GDM1 (cell line): ENCODE results near the gene TOM1L2.

Experiments
- DNase-seq: peaks from one replicate; lab custom pipeline; 2025; lab: John Stamatoyannopoulos, UW

The TOM1L2 gene

DNA sequence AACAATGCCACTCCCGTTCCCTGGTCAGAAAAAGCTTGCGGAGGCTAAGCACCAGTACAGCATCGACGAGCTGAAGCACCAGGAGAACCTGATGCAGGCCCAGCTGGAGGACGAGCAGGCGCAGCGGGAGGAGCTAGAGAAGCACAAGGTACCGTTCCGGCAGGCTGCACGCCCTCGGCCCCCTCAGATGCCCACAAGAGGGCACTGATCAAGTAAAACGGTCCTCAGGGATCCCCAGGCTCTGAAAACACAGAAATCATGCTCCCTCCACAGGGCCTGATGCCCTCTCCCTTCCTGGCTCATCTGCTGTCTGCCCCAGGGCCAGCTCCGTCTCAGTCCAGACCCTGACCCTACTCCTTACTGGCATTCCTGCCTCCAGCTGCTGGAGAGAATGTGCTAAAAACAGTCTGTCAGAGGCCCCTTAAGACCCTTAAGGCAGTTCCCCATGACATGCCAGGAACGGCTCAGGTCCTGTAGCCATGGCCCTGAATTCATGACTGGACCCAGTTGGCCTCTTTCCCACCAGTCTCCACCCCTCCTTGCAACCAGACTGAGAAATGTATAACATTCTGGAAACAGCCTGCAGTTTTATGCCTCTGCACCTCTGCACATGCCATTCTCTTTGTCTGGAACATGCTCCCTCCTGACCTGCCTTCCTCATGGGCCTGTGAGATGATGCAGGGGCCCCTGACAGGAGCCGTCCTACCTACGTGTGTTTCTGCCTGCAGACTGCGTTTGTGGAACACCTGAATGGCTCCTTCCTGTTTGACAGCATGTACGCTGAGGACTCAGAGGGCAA is 22.3 kb upstream of the TOM1L2 start:
- no peak for DNase-seq

GRCh38 chr17:17993852-17994251 is 21.7 kb upstream of the TOM1L2 start:
- DNase-seq, result no peak

DNA sequence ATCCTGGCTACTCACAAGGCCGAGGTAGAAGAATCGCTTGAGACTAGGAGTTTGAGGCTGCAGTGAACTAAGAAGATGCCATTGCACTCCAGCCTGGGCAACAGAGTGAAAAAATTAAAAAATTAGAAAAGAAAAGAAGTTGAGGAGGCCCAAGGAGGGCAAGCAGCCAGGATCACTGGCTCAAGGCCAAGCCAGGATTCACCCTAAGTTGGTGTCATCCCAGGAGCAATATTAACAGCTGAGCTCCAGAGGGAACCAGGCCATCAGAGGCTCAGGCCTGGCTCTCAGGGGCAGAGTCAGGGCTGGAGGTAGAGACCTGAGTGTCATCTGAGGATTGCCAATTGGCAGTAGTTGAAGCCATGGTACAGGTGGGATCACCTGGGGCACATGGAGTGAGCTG is 21.2 kb upstream of the TOM1L2 start:
- no peak for DNase-seq

GRCh38 chr17:17990282-17990681 is 18.1 kb upstream of the TOM1L2 start:
- no peak for DNase-seq

GRCh38 chr17:17989618-17990017 is 17.4 kb upstream of the TOM1L2 start:
- DNase-seq, result no peak

- DNase-seq, result no peak
These were observed 16.9 kb upstream of the TOM1L2 start for GRCh38 chr17:17989081-17989480.

- DNase-seq, result no peak
These were observed 16.3 kb upstream of the TOM1L2 start for GRCh38 chr17:17988427-17988945.

GRCh38 chr17:17987901-17988300 is 15.7 kb upstream of the TOM1L2 start:
- no peak for DNase-seq

- no peak for DNase-seq
These were observed 15.1 kb upstream of the TOM1L2 start for GRCh38 chr17:17987187-17987896.

DNA sequence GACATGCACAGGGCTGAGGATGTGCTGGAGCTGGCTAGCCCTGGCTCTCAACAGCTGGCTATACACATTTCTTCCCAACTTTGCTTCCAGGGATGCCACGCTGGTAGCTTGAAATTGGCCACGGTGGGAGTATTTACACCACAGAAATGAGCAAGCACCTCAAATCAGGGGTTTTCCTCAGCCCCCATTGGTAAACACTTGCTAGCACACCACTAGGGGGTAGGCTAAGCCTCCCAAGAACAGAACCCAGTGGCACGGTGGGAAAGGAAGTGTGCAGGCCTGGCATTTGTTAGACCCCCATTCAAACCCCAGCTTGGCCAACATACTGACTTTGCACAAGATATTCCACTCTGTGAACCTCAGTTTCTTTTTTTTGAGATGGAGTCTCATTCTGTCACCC is 13.4 kb upstream of the TOM1L2 start:
- no peak for DNase-seq

GRCh38 chr17:17985153-17985552 is 13.0 kb upstream of the TOM1L2 start:
- DNase-seq, result no peak

DNA sequence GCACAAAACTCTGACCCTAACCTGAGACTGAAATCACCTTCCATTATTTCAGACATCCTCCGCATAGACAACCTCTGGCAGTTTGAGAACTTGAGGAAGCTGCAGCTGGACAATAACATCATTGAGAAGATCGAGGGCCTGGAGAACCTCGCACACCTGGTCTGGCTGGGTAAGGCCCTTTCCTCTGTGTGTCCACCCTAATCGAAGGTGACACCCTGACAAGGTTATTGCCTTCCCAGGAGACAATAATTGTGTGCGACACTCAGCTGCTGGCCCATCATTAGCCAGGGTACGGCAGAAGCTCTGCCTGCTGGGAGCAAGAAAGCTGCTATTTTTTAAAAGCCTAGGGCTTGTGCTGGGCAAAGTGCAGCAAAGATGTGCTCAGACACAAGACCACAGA is 11.6 kb upstream of the TOM1L2 start:
- no peak for DNase-seq

DNA sequence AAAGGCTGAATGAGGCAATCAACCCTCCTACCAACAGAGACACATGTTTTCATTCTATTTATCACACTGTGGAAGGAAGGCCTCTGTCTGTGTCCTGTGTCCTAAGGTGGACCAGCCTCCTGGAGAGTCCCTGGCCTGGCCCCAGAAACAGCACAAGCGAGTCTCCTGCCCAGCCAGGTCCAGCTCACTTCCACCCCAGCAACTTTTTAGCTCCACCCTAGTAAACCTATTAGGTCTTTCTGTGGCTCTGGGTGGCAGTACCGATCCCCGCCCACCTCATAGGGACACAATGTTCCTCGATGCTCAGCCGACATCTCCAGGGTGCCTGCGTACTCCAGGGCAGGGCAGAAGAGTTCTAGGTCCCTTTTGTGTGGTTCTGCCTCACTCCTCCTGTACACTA is 11.2 kb upstream of the TOM1L2 start:
- DNase-seq, result no peak

- no peak for DNase-seq
These were observed 10.6 kb upstream of the TOM1L2 start for GRCh38 chr17:17982801-17983200.

DNA sequence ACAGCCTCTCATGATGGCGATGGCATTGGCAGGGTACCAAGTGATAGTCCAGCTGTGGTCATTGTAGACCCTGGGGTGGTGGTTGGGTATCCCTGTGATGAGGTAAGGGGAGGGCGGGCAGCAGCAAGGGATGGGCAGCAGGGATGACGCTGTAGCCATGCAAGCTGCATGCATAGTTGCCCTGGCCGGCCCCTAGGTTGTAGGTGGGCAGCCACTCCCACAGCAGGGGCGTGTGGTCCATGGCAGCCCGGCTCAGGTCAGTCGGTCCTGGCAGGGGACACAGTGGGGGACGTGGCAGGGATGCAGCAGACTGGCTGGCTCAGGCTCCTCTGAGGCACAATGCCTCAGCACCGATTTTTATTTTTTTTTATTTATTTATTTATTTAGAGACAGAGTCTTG is 9.1 kb upstream of the TOM1L2 start:
- no peak for DNase-seq

- DNase-seq, result no peak
These were observed 7.6 kb upstream of the TOM1L2 start for GRCh38 chr17:17979778-17980177.

- DNase-seq, result no peak
These were observed 6.6 kb upstream of the TOM1L2 start for GRCh38 chr17:17978481-17979424.

DNA sequence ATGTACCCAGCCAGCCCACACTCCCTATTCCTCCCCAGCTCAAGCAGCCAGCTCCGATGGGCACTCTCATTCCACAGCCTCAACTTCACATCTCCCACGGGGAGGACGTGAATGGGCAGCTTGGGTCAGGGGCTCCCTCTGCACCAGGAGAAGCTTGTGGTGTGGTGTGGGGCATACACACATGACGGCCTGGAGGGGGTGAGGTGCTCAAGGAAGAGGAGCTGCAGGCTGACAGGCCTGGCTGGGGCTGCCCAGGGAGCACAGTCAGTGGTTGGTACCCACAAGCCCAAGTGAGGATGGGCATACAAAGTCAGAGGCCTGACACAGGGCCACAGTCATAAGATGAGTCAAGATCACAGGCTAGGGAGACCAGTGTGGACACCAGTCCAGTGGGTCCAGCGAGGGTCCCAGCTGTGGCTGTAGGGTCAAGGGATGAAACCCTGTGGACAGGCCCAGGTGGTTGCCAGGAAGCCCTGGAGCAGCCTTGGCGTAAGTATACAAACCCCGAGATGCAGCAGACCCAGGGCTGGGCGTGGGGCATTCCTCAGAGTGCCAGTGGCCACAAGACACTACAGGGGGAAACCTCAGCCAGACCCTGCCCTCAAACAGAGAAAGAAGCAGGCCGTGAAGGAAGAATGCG is 4.9 kb upstream of the TOM1L2 start:
- no peak for DNase-seq

- DNase-seq, result no peak
These were observed 3.2 kb upstream of the TOM1L2 start for GRCh38 chr17:17975436-17975835.

DNA sequence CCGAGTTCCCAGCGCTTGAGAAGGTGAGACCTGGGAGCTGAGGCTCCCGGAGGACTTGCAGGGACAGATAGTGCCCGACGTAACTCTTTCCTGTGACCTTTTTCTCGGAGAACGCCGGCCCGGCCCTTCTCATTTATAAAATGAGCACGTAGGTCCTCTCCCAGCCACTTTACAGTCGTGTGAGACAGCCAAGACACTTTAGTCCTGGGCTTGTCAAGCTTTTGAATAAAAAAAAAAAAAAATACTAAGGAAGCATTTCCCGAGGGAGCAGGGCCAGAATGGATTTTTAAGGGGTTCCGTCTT is 703 bp upstream of the TOM1L2 start:
- no peak for DNase-seq

GRCh38 chr17:17971431-17972125 is 622 bp downstream of the TOM1L2 start:
- no peak for DNase-seq
